ENCODE measurements around the gene PGGHG.
"Not testable (repeated sequence)": the region's sequence is repeated elsewhere in the genome, so short reads cannot be mapped to it uniquely, and the experiment has no call there.

The PGGHG gene

DNA sequence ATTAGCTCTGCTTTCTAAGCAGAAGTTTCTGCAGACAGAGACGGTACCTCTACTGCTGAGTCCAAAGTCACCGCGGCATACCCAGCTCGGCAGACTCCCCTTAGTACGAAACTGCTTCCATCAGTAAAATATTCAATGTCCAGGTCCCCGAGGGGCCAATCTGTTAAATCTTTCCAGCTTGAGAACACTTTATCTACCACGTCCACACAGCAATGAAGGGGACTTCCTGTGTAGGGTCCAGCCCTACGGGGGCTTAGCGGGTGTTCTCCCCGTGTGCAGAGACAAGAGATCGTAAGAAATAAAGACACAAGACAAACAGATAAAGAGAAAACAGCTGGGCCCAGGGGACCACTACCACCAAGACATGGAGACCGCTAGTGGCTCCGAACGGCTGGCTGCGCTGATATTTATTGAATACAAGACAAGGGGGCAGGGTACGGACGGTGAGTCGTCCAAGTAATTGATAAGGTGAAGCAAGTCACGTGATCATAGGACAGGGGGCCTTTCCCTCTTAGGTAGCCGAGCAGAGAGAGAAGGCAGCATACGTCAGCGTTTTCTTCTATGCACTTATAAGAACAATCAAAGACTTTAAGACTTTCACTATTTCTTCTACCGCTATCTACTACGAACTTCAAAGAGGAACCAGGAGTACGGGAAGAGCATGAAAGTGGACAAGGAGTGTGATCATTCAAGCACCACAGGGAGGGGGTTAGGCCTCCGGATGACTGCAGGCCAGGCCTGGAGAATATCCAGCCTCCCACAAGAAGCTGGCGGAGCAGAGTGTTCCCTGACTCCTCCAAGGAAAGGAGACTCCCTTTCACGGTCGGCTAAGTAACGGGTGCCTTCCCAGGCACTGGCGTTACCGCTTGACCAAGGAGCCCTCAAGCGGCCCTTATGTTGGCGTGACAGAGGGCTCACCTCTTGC lies 35.9 kb downstream of the PGGHG start:
- Histone ChIP-seq H3K4me3 (ENCODE audit: low read depth in 1 of 2, low read length in 2 of 2) (peak overlapping the region in 1 of 2 donors; percentile 42), H3K27ac (ENCODE audit: low read length) (peak overlapping the region; percentile 89), H3K4me1 (ENCODE audit: control insufficient read depth in 1 of 2, insufficient read depth in 2 of 2, low read length in 2 of 2) (peaks cover 19 to 21% of the 10 kb centered on the region in 2 donors)
- H3K9me3 ChIP-seq (ENCODE audit: control insufficient read depth in 1 of 2, low read length in 2 of 2); H3K36me3 ChIP-seq (ENCODE audit: control insufficient read depth in 1 of 2, insufficient read depth in 2 of 2, low read length in 2 of 2); H3K27me3 ChIP-seq (ENCODE audit: low read depth, low read length): not testable (repeated sequence)

- Histone ChIP-seq H3K9me3 (ENCODE audit: control insufficient read depth in 1 of 2, low read length in 2 of 2) (no peaks in the 10 kb centered on the region), H3K36me3 (ENCODE audit: control insufficient read depth in 1 of 2, insufficient read depth in 2 of 2, low read length in 2 of 2) (no peaks in the 10 kb centered on the region), H3K27ac (ENCODE audit: low read length) (peak overlapping the region; percentile 89), H3K4me1 (ENCODE audit: control insufficient read depth in 1 of 2, insufficient read depth in 2 of 2, low read length in 2 of 2) (peaks cover 19 to 21% of the 10 kb centered on the region in 2 donors), H3K27me3 (ENCODE audit: low read depth, low read length) (no peaks in the 10 kb centered on the region), H3K4me3 (ENCODE audit: low read depth in 1 of 2, low read length in 2 of 2) (peak overlapping the region in 1 of 2 donors; percentile 23)
These were observed 37.1 kb downstream of the PGGHG start for GRCh38 chr11:325796-326591.

DNA sequence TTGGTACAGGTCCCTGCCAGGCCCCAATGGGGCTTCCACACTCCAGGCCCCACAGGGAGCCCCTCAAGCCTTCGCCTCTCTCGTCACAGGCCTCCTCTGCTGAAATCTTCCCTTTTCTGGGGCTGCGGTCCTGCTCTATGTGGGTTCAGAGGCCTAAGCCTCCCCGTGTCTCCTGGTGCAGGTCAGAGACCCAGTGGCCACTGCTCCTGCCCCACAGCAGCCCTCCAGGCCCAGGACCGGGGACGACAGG lies 37.6 kb downstream of the PGGHG start:
- H3K36me3 ChIP-seq (ENCODE audit: control insufficient read depth in 1 of 2, insufficient read depth in 2 of 2, low read length in 2 of 2), result no peaks in the 10 kb centered on the region
- H3K27ac ChIP-seq (ENCODE audit: low read length), result peak overlapping the region; percentile 89
- peaks cover 19 to 21% of the 10 kb centered on the region in 2 donors for H3K4me1 ChIP-seq (ENCODE audit: control insufficient read depth in 1 of 2, insufficient read depth in 2 of 2, low read length in 2 of 2)
- H3K4me3 ChIP-seq (ENCODE audit: low read depth in 1 of 2, low read length in 2 of 2), result peak overlapping the region in 1 of 2 donors; percentile 23
- no peaks in the 10 kb centered on the region for H3K27me3 ChIP-seq (ENCODE audit: low read depth, low read length)
- no peaks in the 10 kb centered on the region for H3K9me3 ChIP-seq (ENCODE audit: control insufficient read depth in 1 of 2, low read length in 2 of 2)

DNA sequence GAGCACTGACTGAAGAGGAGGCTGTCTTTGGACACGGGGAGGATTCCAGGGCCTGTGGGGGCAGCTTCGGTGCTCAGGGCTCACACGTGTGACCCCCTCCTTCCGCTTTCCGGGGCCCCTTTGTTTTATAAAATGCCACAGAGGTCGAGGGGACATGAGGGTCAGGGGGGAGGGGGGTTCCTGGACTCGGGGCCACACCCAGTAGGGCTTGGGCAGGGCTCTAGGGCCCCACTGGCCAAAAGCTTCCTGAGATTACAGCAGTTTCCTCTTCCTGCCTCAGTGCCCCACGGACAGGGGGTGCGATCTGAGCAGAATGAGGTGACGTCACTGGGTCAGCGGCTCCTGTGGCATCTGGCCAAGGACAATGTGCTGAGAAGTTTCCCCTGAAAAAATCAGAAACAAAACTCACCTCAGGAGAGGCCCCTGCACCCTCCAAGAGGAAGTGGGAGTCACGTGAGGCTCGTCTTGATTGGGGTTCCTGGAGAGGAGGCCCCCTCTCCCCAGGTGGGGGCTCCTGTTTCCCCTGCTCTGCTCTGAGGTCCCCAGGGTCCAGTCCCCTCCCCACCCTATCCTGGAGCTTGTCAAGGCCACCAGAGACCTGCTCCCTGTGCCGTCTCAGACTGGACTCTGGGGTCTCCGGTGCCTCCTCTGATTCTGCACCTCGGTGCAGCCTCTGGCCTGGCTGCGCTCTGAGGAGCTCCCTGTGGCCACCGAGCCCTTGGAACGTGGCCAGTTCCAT lies 38.1 kb downstream of the PGGHG start:
- Histone ChIP-seq H3K9me3 (ENCODE audit: control insufficient read depth in 1 of 2, low read length in 2 of 2) (no peaks in the 10 kb centered on the region), H3K4me1 (ENCODE audit: control insufficient read depth in 1 of 2, insufficient read depth in 2 of 2, low read length in 2 of 2) (peaks cover 19 to 21% of the 10 kb centered on the region in 2 donors), H3K27me3 (ENCODE audit: low read depth, low read length) (no peaks in the 10 kb centered on the region), H3K27ac (ENCODE audit: low read length) (peak overlapping the region; percentile 89), H3K4me3 (ENCODE audit: low read depth in 1 of 2, low read length in 2 of 2) (peak overlapping the region; percentile 13 to 23), H3K36me3 (ENCODE audit: control insufficient read depth in 1 of 2, insufficient read depth in 2 of 2, low read length in 2 of 2) (no peaks in the 10 kb centered on the region)

- Histone ChIP-seq H3K27ac (ENCODE audit: low read length) (peak overlapping the region; percentile 89), H3K4me3 (ENCODE audit: low read depth in 1 of 2, low read length in 2 of 2) (peak overlapping the region in 1 of 2 donors; percentile 13), H3K4me1 (ENCODE audit: control insufficient read depth in 1 of 2, insufficient read depth in 2 of 2, low read length in 2 of 2) (peaks cover 19 to 21% of the 10 kb centered on the region in 2 donors), H3K27me3 (ENCODE audit: low read depth, low read length) (no peaks in the 10 kb centered on the region), H3K9me3 (ENCODE audit: control insufficient read depth in 1 of 2, low read length in 2 of 2) (no peaks in the 10 kb centered on the region), H3K36me3 (ENCODE audit: control insufficient read depth in 1 of 2, insufficient read depth in 2 of 2, low read length in 2 of 2) (no peaks in the 10 kb centered on the region)
These were observed 38.6 kb downstream of the PGGHG start for GRCh38 chr11:327581-327923.

GRCh38 chr11:328012-328411 lies 39.1 kb downstream of the PGGHG start:
- Histone ChIP-seq H3K27ac (ENCODE audit: low read length) (no peak overlapping the region), H3K4me1 (ENCODE audit: control insufficient read depth in 1 of 2, insufficient read depth in 2 of 2, low read length in 2 of 2) (peaks cover 19 to 21% of the 10 kb centered on the region in 2 donors), H3K27me3 (ENCODE audit: low read depth, low read length) (no peaks in the 10 kb centered on the region), H3K4me3 (ENCODE audit: low read depth in 1 of 2, low read length in 2 of 2) (no peak overlapping the region), H3K36me3 (ENCODE audit: control insufficient read depth in 1 of 2, insufficient read depth in 2 of 2, low read length in 2 of 2) (no peaks in the 10 kb centered on the region), H3K9me3 (ENCODE audit: control insufficient read depth in 1 of 2, low read length in 2 of 2) (no peaks in the 10 kb centered on the region)

- H3K4me1 ChIP-seq (ENCODE audit: control insufficient read depth in 1 of 2, insufficient read depth in 2 of 2, low read length in 2 of 2), result peaks cover 19 to 21% of the 10 kb centered on the region in 2 donors
- not testable (repeated sequence) for H3K9me3 ChIP-seq (ENCODE audit: control insufficient read depth in 1 of 2, low read length in 2 of 2); H3K27ac ChIP-seq (ENCODE audit: low read length); H3K27me3 ChIP-seq (ENCODE audit: low read depth, low read length); H3K4me3 ChIP-seq (ENCODE audit: low read depth in 1 of 2, low read length in 2 of 2); H3K36me3 ChIP-seq (ENCODE audit: control insufficient read depth in 1 of 2, insufficient read depth in 2 of 2, low read length in 2 of 2)
These were observed 39.7 kb downstream of the PGGHG start for GRCh38 chr11:328516-329100.

- Histone ChIP-seq H3K4me3 (ENCODE audit: low read depth in 1 of 2, low read length in 2 of 2) (no peak overlapping the region), H3K27ac (ENCODE audit: low read length) (no peak overlapping the region), H3K4me1 (ENCODE audit: control insufficient read depth in 1 of 2, insufficient read depth in 2 of 2, low read length in 2 of 2) (peaks cover 15 to 19% of the 10 kb centered on the region in 2 donors), H3K36me3 (ENCODE audit: control insufficient read depth in 1 of 2, insufficient read depth in 2 of 2, low read length in 2 of 2) (no peaks in the 10 kb centered on the region), H3K27me3 (ENCODE audit: low read depth, low read length) (no peaks in the 10 kb centered on the region), H3K9me3 (ENCODE audit: control insufficient read depth in 1 of 2, low read length in 2 of 2) (no peaks in the 10 kb centered on the region)
These were observed 40.9 kb downstream of the PGGHG start for GRCh38 chr11:329886-330253.

DNA sequence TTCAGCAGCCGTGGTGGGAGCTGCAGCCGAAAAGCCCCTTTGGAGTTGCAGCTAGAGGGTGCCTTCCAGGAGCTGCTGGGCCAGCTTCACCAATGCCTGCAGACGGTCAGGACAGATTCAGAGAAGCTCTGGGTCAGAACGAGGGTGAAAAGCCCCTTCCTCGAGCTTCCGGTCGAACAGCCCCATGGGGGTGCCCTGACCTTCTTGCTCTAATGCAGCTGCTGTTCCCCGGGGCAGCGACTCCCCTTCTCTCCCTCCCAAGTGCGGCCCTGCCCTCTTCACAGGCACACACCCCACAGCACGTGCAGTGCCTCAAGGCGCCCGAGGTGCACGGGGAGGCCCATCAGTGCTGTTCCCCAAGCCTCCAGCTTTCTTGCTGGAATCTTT lies 41.4 kb downstream of the PGGHG start:
- H3K4me3 ChIP-seq (ENCODE audit: low read depth in 1 of 2, low read length in 2 of 2), result no peak overlapping the region
- H3K27ac ChIP-seq (ENCODE audit: low read length), result no peak overlapping the region
- H3K4me1 ChIP-seq (ENCODE audit: control insufficient read depth in 1 of 2, insufficient read depth in 2 of 2, low read length in 2 of 2), result peaks cover 15 to 19% of the 10 kb centered on the region in 2 donors
- no peaks in the 10 kb centered on the region for H3K27me3 ChIP-seq (ENCODE audit: low read depth, low read length)
- H3K9me3 ChIP-seq (ENCODE audit: control insufficient read depth in 1 of 2, low read length in 2 of 2), result no peaks in the 10 kb centered on the region
- no peaks in the 10 kb centered on the region for H3K36me3 ChIP-seq (ENCODE audit: control insufficient read depth in 1 of 2, insufficient read depth in 2 of 2, low read length in 2 of 2)

DNA sequence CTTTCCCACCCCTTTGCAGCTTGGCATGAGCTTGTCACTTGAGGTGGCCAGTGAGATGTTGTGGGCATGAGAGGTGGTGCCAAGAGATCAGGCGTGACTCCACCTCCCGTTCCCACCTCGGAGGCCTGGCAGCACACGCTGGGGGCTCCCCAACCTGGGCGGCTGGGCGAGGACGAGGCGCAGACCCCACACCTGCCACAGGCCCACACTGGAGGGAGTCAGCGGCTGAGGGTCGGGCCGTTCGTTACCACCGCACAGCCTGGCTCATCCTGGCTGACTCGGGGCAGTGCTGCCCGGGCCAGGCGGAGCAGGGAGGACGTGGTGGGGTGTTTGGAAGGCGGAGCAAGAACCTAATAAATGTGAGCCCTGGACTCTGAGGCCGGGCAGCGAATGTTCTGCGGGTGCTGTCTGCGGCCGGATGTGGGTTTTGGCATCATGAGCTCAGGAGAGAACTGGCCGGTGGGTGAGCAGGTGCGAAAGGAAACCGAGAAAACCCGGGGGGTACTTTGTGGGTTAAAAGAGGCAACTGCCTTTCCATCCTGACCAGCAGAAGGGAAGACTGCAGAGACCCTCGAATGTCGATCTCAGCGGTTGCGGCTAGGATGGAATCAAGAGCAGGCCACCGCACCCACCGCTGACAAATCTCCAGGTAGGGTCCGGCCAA lies 41.9 kb downstream of the PGGHG start:
- peaks cover 17% of the 10 kb centered on the region in 2 donors for H3K4me1 ChIP-seq (ENCODE audit: control insufficient read depth in 1 of 2, insufficient read depth in 2 of 2, low read length in 2 of 2)
- H3K9me3 ChIP-seq (ENCODE audit: control insufficient read depth in 1 of 2, low read length in 2 of 2), result no peaks in the 10 kb centered on the region
- no peak overlapping the region for H3K27ac ChIP-seq (ENCODE audit: low read length)
- no peaks in the 10 kb centered on the region for H3K36me3 ChIP-seq (ENCODE audit: control insufficient read depth in 1 of 2, insufficient read depth in 2 of 2, low read length in 2 of 2)
- H3K27me3 ChIP-seq (ENCODE audit: low read depth, low read length), result no peaks in the 10 kb centered on the region
- H3K4me3 ChIP-seq (ENCODE audit: low read depth in 1 of 2, low read length in 2 of 2), result no peak overlapping the region
